Osteocyte (in vitro differentiated cells): ENCODE results near the gene SSBP2. TPM values are rescaled to one million over a fixed set of nuclear protein-coding genes. Genes with fewer than 3 reads are reported as not detected.

Experiments
- DNase-seq: peaks from one replicate; pipeline ENCODE4 v3.0.0; 2021; ENCODE audit warnings: mixed read lengths; ENCODE audit not compliant: unreplicated experiment; ENCODE audit errors: extremely low spot score
- H3K27ac Mint-ChIP-seq: one replicate; pipeline ENCODE4 v1.8.0; 2021; ENCODE audit warnings: mild to moderate bottlenecking, mixed read lengths; ENCODE audit not compliant: unreplicated experiment
- H3K27me3 Mint-ChIP-seq: one replicate; pipeline ENCODE4 v1.8.0; 2021; ENCODE audit warnings: mixed read lengths; ENCODE audit not compliant: unreplicated experiment
- H3K36me3 Mint-ChIP-seq: one replicate; pipeline ENCODE4 v1.8.0; 2021; ENCODE audit warnings: mixed read lengths; ENCODE audit not compliant: unreplicated experiment
- H3K4me1 Mint-ChIP-seq: one replicate; pipeline ENCODE4 v1.8.0; 2021; ENCODE audit warnings: mixed read lengths; ENCODE audit not compliant: unreplicated experiment
- H3K4me3 Mint-ChIP-seq: one replicate; pipeline ENCODE4 v1.8.0; 2021; ENCODE audit warnings: mild to moderate bottlenecking, moderate library complexity, mixed read lengths; ENCODE audit not compliant: unreplicated experiment
- H3K9me3 Mint-ChIP-seq: one replicate; pipeline ENCODE4 v1.8.0; 2021; ENCODE audit warnings: mixed read lengths; ENCODE audit not compliant: unreplicated experiment
- CTCF ChIP-seq: fragments of 200-600 bp; sonication (generic); IDR thresholded peaks from 2 replicates; pipeline ENCODE4 v1.5.0; 2021; ENCODE audit warnings: antibody characterized with exemption, mild to moderate bottlenecking, moderate library complexity
- total RNA-seq: library from RNA; stranded (reverse); gene quantifications from 2 replicates; pipeline ENCODE4 v1.2.1, GENCODE V29; 2021

SSBP2 gene
- total RNA-seq, 1 donor from 2014 or later: 62.1 TPM

- Mint-ChIP-seq H3K27ac (no peak overlapping the region), H3K4me1 (peaks cover 16% of the 10 kb centered on the region), H3K36me3 (no peaks in the 10 kb centered on the region), H3K4me3 (no peak overlapping the region), H3K9me3 (no peaks in the 10 kb centered on the region), H3K27me3 (no peaks in the 10 kb centered on the region)
- no peak for DNase-seq
- no peak for TF ChIP-seq CTCF
Observed at GRCh38 chr5:81405126-81405891, 345.6 kb downstream of the SSBP2 start.

- no peak overlapping the region for H3K4me3 Mint-ChIP-seq
- H3K36me3 Mint-ChIP-seq: no peaks in the 10 kb centered on the region
- no peak overlapping the region for H3K27ac Mint-ChIP-seq
- no peaks in the 10 kb centered on the region for H3K9me3 Mint-ChIP-seq
- no peaks in the 10 kb centered on the region for H3K27me3 Mint-ChIP-seq
- no peak for DNase-seq
- TF ChIP-seq CTCF: no peak
- H3K4me1 Mint-ChIP-seq: peaks cover 1% of the 10 kb centered on the region
Observed at GRCh38 chr5:81402192-81402930, 348.5 kb downstream of the SSBP2 start.

DNA sequence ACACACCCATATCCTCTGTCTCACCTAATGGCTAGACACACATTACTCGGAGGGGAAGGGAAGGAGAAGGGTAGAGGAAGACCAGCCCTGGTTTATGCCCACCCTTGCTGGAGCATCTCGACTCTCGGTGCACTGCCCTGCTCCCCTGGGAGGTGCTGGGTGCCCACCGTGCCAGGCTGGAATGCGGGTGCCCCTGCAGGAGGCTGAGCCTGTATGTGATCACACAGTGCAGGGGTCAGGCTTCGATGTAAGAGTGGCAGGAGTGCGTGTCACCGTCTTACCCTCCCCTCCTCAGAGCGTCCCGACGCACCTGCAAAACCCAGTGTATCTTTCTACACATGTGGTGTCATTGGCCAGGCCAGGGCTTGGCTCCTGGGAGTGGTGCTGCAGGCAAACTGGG, 349.6 kb downstream of the SSBP2 start:
- Mint-ChIP-seq H3K27me3 (no peaks in the 10 kb centered on the region), H3K4me1 (peaks cover 5% of the 10 kb centered on the region), H3K4me3 (no peak overlapping the region), H3K27ac (no peak overlapping the region), H3K36me3 (no peaks in the 10 kb centered on the region), H3K9me3 (no peaks in the 10 kb centered on the region)
- no peak for TF ChIP-seq CTCF
- no peak for DNase-seq

DNA sequence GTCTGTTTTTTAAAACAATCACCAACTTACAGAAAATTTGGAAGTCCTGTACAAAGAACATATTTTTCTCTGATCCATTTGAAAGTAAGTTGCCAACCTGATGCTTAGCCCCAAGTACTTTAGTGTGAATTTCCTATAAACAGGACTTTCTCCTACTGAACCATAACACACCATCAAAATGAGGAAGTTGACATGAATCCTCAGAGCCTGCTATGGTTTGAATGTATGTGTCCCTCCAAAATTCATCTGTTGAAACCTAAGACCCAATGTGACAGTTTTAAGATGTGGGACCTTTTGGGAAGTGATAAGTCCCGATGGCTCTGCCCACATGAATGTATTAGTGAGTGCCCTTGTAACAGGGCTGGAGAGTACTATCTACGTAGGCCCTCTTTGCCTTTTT, 350.5 kb downstream of the SSBP2 start:
- Mint-ChIP-seq H3K36me3 (no peaks in the 10 kb centered on the region), H3K9me3 (no peaks in the 10 kb centered on the region), H3K4me3 (no peak overlapping the region), H3K27ac (no peak overlapping the region), H3K4me1 (peaks cover 5% of the 10 kb centered on the region), H3K27me3 (no peaks in the 10 kb centered on the region)
- DNase-seq: no peak
- no peak for TF ChIP-seq CTCF

DNA sequence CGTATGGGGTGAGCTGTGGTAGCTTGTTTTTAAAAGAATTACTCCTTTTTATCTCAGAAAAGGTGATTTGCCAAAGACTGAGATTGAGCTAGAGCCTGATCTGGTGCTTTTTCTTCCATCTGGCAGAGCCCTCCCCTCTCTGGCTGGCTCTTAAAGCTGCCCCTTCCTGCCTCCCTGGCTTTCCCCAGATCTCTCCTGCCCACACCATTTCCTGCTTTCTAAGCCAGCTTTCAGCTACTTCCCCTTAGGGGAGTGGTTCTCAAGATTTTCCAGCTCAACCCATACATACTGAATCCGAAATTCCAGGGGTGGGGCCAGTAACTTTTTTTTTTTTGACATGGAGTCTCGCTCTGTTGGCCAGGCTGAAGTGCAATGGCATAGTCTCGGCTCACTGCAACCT, 352.2 kb downstream of the SSBP2 start:
- peaks cover 10% of the 10 kb centered on the region for H3K4me1 Mint-ChIP-seq

More for the DNA sequence above, 352.2 kb downstream of the SSBP2 start:
- no peak for TF ChIP-seq CTCF
- Mint-ChIP-seq H3K36me3 (no peaks in the 10 kb centered on the region), H3K27ac (no peak overlapping the region), H3K9me3 (no peaks in the 10 kb centered on the region), H3K27me3 (no peaks in the 10 kb centered on the region), H3K4me3 (no peak overlapping the region)
- DNase-seq: no peak
